ENCODE data around the gene FBLN7.
A peak's percentile ranks its signal among the peaks of the same experiment; 100 is the strongest.

Gene FBLN7

DNA sequence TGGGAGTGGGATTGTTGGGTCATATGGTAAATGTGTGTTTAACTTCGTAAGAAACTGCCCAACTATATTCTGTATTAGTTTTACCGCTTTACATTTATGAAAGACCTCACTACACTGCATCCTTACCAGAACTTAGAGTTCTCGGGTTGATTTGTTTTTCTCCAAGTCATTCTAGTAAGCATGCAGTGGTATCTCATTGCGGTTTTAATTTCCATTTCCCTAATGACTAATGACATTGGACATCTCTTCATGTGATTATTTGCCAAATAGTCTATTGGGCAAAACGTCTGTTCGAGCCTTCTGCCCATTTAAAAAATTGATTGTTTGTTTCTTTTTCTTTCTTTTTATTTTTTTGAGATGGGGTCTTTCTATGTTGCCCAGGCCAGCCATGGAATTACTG lies 6.8 kb downstream of the FBLN7 start:
- Mint-ChIP-seq H3K4me1 (peaks cover 54% of the 10 kb centered on the region), H3K9me3 (no peaks in the 10 kb centered on the region), H3K4me3 (no peak overlapping the region), H3K27ac (no peak overlapping the region), H3K27me3 (ENCODE audit: low read depth, poor library complexity) (peaks cover 8% of the 10 kb centered on the region), H3K36me3 (ENCODE audit: low read depth) (peaks cover 62% of the 10 kb centered on the region)
- DNase-seq = no peak
- TF ChIP-seq, protein P1, sequence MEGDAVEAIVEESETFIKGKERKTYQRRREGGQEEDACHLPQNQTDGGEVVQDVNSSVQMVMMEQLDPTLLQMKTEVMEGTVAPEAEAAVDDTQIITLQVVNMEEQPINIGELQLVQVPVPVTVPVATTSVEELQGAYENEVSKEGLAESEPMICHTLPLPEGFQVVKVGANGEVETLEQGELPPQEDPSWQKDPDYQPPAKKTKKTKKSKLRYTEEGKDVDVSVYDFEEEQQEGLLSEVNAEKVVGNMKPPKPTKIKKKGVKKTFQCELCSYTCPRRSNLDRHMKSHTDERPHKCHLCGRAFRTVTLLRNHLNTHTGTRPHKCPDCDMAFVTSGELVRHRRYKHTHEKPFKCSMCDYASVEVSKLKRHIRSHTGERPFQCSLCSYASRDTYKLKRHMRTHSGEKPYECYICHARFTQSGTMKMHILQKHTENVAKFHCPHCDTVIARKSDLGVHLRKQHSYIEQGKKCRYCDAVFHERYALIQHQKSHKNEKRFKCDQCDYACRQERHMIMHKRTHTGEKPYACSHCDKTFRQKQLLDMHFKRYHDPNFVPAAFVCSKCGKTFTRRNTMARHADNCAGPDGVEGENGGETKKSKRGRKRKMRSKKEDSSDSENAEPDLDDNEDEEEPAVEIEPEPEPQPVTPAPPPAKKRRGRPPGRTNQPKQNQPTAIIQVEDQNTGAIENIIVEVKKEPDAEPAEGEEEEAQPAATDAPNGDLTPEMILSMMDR (IDR thresholded peaks at IDR 0.05) = no peak

DNA sequence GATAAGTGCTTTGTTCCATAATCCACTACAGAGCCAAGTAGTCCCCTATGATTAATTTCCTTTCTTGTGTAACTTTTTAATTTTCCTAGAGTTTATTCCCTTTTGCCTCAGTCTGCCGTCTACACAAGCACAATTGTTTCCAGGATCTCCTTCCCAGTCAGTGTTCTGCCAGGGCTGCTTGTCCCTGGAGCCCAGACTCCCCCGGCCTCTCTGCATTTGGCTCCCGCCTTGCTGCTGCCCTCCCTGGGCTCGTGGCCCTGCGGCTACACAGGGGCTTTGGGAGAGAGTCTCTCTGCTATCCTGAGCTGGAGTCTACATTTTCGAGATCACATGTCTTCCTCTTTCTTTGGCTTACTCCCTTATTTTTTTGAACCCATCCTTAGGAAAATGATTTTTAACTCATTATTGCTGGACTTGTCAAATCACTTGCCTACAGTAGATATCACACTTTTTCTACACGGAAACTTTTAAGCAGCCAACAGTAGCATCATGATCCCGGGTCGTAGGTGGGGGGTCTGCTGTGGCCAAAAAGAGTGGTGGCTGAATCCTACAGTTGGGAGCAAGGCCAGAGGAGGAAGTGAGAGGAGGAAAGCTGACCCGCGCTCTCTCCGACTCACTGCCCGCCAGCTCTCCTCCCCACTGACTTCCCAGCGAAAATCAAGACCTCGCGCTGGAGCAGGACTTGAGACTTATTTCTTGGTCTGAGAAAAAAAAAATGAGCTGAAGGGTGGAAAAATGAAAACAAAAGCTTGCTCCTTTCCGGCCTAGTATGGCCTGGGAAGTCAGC lies 9.4 kb downstream of the FBLN7 start:
- TF ChIP-seq, protein P1 (IDR thresholded peaks at IDR 0.05) = no peak
- peak overlapping the region; percentile 19 for H3K27ac Mint-ChIP-seq
- DNase-seq = no peak
- peaks cover 43% of the 10 kb centered on the region for H3K4me1 Mint-ChIP-seq
- H3K27me3 Mint-ChIP-seq (ENCODE audit: low read depth, poor library complexity) = peaks cover 8% of the 10 kb centered on the region
- peaks cover 72% of the 10 kb centered on the region for H3K36me3 Mint-ChIP-seq (ENCODE audit: low read depth)
- no peaks in the 10 kb centered on the region for H3K9me3 Mint-ChIP-seq
- H3K4me3 Mint-ChIP-seq = no peak overlapping the region

DNA sequence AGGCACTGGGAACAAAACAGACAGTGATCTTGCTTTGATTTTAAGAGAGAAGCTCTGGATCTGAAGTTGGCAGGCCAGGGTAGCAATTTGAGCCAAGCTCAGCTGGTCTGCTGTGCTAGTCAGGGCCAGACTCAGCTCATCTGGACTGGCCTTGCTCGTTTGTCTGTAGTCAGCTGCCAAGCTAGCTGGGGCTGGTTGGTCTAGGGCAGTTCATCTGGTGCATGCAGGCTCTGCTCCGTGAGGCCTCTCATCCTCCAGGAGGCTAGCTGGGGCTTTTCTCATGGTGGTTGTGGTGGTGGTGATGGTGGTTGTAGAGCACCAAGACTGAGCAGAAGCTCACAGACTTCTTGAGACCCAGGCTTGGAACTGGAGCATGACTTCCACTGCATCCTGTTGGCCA lies 10.3 kb downstream of the FBLN7 start:
- TF ChIP-seq, protein P1 (IDR thresholded peaks at IDR 0.05) = no peak
- no peak overlapping the region for H3K4me3 Mint-ChIP-seq
- H3K27me3 Mint-ChIP-seq (ENCODE audit: low read depth, poor library complexity) = peaks cover 8% of the 10 kb centered on the region
- peak overlapping the region; percentile 48 for H3K27ac Mint-ChIP-seq
- peaks cover 73% of the 10 kb centered on the region for H3K36me3 Mint-ChIP-seq (ENCODE audit: low read depth)
- no peaks in the 10 kb centered on the region for H3K9me3 Mint-ChIP-seq
- DNase-seq = no peak
- peaks cover 40% of the 10 kb centered on the region for H3K4me1 Mint-ChIP-seq

DNA sequence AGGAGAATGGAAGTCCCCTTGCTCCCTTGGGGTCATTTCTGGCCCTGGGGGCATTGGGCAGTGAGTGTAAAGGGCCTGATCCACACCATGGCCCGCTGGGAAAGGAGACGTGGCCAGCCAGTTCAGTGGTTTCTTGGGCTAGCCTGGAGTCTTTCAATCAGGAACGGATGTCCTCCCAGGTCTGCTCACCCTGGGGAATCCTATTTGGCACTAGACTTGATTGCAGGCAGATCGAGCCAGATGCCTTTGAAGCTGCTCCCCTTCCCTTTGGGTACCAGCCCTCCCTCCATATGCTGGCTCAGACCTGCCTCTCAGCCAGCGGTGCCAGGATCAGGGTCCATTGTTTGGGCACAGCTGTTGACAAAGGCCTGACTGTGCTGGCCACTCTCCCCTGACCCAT lies 11.0 kb downstream of the FBLN7 start:
- Mint-ChIP-seq H3K27ac (no peak overlapping the region), H3K4me1 (peaks cover 43% of the 10 kb centered on the region), H3K27me3 (ENCODE audit: low read depth, poor library complexity) (peaks cover 8% of the 10 kb centered on the region), H3K36me3 (ENCODE audit: low read depth) (peaks cover 73% of the 10 kb centered on the region), H3K4me3 (no peak overlapping the region), H3K9me3 (no peaks in the 10 kb centered on the region)
- TF ChIP-seq, protein P1 (IDR thresholded peaks at IDR 0.05) = no peak
- DNase-seq = no peak

DNA sequence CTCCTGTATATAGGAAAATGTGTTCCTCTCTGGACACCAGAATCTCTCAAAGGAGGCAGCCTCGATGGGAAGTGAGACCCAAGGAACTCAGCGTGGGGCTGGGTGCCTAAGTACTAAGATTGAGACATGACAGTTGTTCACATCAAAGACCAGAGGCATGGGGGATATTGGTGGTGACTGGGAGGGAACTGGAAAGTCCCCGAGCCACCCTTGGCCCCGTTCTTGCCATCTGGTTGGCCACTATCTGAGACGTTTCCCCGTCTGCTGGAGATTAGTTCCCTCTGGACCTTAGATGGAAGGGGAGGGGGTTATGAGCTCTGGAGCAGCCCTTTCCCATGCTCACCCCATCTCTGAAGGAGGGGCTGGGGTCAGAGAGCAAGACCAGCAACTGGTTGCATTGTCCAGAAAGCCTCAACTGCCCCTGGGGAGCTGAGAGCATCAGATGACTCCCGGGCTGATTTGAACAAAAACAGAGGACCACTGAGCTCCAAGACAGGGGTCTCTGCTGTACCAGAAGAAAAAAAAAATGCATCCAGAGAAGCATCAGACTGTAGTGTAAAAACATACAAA lies 11.8 kb downstream of the FBLN7 start:
- Mint-ChIP-seq H3K4me3 (no peak overlapping the region), H3K27ac (no peak overlapping the region)
- TF ChIP-seq, protein P1 (IDR thresholded peaks at IDR 0.05) = no peak

DNA sequence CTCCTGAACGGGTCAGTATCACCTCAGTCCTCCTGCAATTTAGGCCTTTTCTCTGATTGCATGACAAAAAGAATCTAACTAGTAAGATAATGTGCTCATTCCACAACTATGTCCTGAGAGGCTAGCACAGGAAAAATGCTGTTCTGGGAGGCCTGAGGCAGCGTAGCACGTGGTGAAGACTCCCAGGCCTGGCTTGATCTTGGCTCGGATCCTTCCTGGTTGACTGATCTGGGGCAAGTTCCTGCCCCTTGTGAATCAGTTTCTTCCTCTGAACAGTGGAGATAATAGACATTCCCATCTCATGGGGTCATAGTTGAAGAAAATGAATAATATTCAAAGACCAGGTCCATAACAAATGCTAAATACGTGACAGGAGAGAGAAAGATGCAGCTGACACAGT lies 12.3 kb downstream of the FBLN7 start:
- DNase-seq = no peak
- peaks cover 46% of the 10 kb centered on the region for H3K4me1 Mint-ChIP-seq
- no peak overlapping the region for H3K4me3 Mint-ChIP-seq
- no peaks in the 10 kb centered on the region for H3K9me3 Mint-ChIP-seq
- TF ChIP-seq, protein P1 (IDR thresholded peaks at IDR 0.05) = no peak
- peaks cover 8% of the 10 kb centered on the region for H3K27me3 Mint-ChIP-seq (ENCODE audit: low read depth, poor library complexity)
- peak overlapping the region; percentile 66 for H3K27ac Mint-ChIP-seq
- H3K36me3 Mint-ChIP-seq (ENCODE audit: low read depth) = peaks cover 67% of the 10 kb centered on the region

More for the DNA sequence above, 11.8 kb downstream of the FBLN7 start:
- H3K9me3 Mint-ChIP-seq = no peaks in the 10 kb centered on the region
- H3K27me3 Mint-ChIP-seq (ENCODE audit: low read depth, poor library complexity) = peaks cover 8% of the 10 kb centered on the region
- peaks cover 72% of the 10 kb centered on the region for H3K36me3 Mint-ChIP-seq (ENCODE audit: low read depth)
- H3K4me1 Mint-ChIP-seq = peaks cover 45% of the 10 kb centered on the region
- no peak for DNase-seq

Data from nephron progenitor cell (in vitro differentiated cells).